Astrocyte (in vitro differentiated cells and primary cell): ENCODE results near the gene UBAP1.

Experiments used
- EZH2 ChIP-seq: IDR thresholded peaks from 2 replicates; pipeline ENCODE4 v1.6.1; 2012; ENCODE audit warnings: mild to moderate bottlenecking, low read length, inconsistent platforms; ENCODE audit not compliant: insufficient read depth
- TF ChIP-seq, protein P1 (sequence below): IDR thresholded peaks from 2 replicates; pipeline ENCODE4 v1.5.1; 2011; ENCODE audit warnings: low read depth, mild to moderate bottlenecking, inconsistent platforms, low read length, moderate library complexity; ENCODE audit not compliant: insufficient read depth

DNA sequence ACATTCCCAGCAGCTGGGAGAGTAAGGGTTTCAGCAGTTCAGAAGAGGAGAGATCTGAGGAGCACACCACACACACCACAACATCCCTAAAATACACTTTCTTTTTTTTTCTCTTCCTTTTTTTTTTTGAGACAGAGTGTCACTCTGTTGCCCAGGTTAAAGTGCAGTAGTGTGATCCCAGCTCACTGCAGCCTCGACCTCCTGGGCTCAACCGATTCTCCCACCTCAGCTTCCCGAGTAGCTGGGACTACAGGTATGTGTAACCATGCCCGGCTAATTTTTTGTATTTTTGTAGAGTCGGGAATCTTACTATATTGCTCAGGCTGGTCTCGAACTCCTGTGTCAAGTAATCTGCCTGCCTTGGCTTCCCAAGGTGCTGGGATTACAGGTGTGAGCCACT is 9.7 kb upstream of the UBAP1 start:
- TF ChIP-seq, protein P1, sequence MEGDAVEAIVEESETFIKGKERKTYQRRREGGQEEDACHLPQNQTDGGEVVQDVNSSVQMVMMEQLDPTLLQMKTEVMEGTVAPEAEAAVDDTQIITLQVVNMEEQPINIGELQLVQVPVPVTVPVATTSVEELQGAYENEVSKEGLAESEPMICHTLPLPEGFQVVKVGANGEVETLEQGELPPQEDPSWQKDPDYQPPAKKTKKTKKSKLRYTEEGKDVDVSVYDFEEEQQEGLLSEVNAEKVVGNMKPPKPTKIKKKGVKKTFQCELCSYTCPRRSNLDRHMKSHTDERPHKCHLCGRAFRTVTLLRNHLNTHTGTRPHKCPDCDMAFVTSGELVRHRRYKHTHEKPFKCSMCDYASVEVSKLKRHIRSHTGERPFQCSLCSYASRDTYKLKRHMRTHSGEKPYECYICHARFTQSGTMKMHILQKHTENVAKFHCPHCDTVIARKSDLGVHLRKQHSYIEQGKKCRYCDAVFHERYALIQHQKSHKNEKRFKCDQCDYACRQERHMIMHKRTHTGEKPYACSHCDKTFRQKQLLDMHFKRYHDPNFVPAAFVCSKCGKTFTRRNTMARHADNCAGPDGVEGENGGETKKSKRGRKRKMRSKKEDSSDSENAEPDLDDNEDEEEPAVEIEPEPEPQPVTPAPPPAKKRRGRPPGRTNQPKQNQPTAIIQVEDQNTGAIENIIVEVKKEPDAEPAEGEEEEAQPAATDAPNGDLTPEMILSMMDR = no peak
- TF ChIP-seq EZH2 = no peak
